Upper lobe of left lung (tissue), 4 donors: ENCODE measurements around the gene PDPK1.
"Not testable (repeated sequence)": the region's sequence is repeated elsewhere in the genome, so short reads cannot be mapped to it uniquely, and the experiment has no call there.

Experiments used
- CTCF ChIP-seq, 6 experiments: fragments of 450-650 bp in 4 of 6; fragments of 200-600 bp in 2 of 6; sonication (generic) in 2 of 6; IDR thresholded peaks; one replicate each; pipeline ENCODE4 v1.5.1; 2016 to 2019; ENCODE audit warnings: antibody characterized with exemption in 6 of 6
- EP300 ChIP-seq, 4 donors: sonication (generic); formaldehyde crosslinking; IDR thresholded peaks; one replicate each; pipeline ENCODE4 v1.5.1; 2017; ENCODE audit warnings: antibody characterized with exemption in 4 of 4, control low read depth in 2 of 4
- POLR2A ChIP-seq, 4 donors: fragments of 450-650 bp; IDR thresholded peaks; one replicate each; pipeline ENCODE4 v1.5.1; 2016 to 2017; ENCODE audit warnings: antibody characterized with exemption in 4 of 4, mild to moderate bottlenecking in 2 of 4
- POLR2AphosphoS5 ChIP-seq, 2 donors: sonication (generic); formaldehyde crosslinking; IDR thresholded peaks; one replicate each; pipeline ENCODE4 v1.5.1; 2017; ENCODE audit warnings: antibody characterized with exemption in 2 of 2

- not testable (repeated sequence) for TF ChIP-seq CTCF, POLR2AphosphoS5, POLR2A, EP300 (IDR thresholded peaks at IDR 0.05)
These were observed 69.0 kb downstream of the PDPK1 start for GRCh38 chr16:2606820-2607219.
